Naive thymus-derived CD8-positive, alpha-beta T cell (primary cell): ENCODE data around the gene JARID2. TPM values are rescaled to one million over a fixed set of nuclear protein-coding genes. Genes with fewer than 3 reads are reported as not detected.

ENCODE experiments used
- ATAC-seq, 2 donors: fragments of 150-1000 bp; cut with Tn5 transposase in 1 of 2; sonication (Bioruptor Pico), chemical (Tn5 transposase) in 1 of 2; 1 replicate in 1 of 2; 2 replicates in 1 of 2; pipeline ENCODE4 v1.10.0; 2021; ENCODE audit warnings: mild to moderate bottlenecking in 2 of 2, moderate library complexity in 2 of 2
- POLR2A ChIA-PET: fragments of 350-600 bp; sonication (Branson Sonifier 250); formaldehyde crosslinking; loops from one replicate; lab custom pipeline; 2021; ENCODE audit warnings: antibody characterized with exemption; lab: Charles Lee
- DNase-seq, 10 donors: peaks; one replicate each; pipeline versions ENCODE4 v3.0.0 to v3.0.0-alpha.2; 2020 to 2022
- H3K27ac Mint-ChIP-seq, 10 donors: one replicate each; pipeline ENCODE4 v1.8.0; 2020 to 2022; ENCODE audit warnings: mild to moderate bottlenecking in 10 of 10, mixed read lengths in 10 of 10, moderate library complexity in 4 of 10, inconsistent platforms in 1 of 10
- H3K27me3 Mint-ChIP-seq, 5 donors: one replicate each; pipeline ENCODE4 v1.8.0; 2021 to 2022; ENCODE audit warnings: mixed read lengths in 5 of 5
- H3K36me3 Mint-ChIP-seq, 3 donors: one replicate each; pipeline ENCODE4 v1.8.0; 2020 to 2022; ENCODE audit warnings: mixed read lengths in 3 of 3, mild to moderate bottlenecking in 2 of 3, inconsistent platforms in 1 of 3
- H3K4me1 Mint-ChIP-seq, 4 donors: one replicate each; pipeline ENCODE4 v1.8.0; 2021 to 2022; ENCODE audit warnings: mixed read lengths in 4 of 4
- H3K4me3 Mint-ChIP-seq, 10 donors: one replicate each; pipeline ENCODE4 v1.8.0; 2020 to 2022; ENCODE audit warnings: mild to moderate bottlenecking in 10 of 10, mixed read lengths in 10 of 10, moderate library complexity in 6 of 10, inconsistent platforms in 1 of 10
- H3K9me3 Mint-ChIP-seq, 9 donors: one replicate each; pipeline ENCODE4 v1.8.0; 2020 to 2022; ENCODE audit warnings: mixed read lengths in 9 of 9, mild to moderate bottlenecking in 3 of 9, inconsistent platforms in 1 of 9, moderate library complexity in 1 of 9
- polyA plus RNA-seq, 3 donors: library from polyadenylated mRNA; unstranded; fragments of 300-500 nt; fragmentation: Illumina TruSeq; gene quantifications; one replicate each; pipeline ENCODE4 v1.2.3, GENCODE V29; 2021
- total RNA-seq, 8 experiments: library from RNA in 2 of 8; stranded (reverse) in 2 of 8; gene quantifications; one replicate each; pipeline ENCODE4 v1.2.3 and lab custom pipeline; 2021 to 2026

JARID2 gene
- total and polyA plus RNA-seq, 5 experiments from 2014 or later: 7.6 to 23.5 (median 11.8) TPM

GRCh38 chr6:15368186-15368585 lies 122.3 kb downstream of the JARID2 start:
- no peak overlapping the region for H3K4me3 Mint-ChIP-seq
- no peak for DNase-seq
- H3K36me3 Mint-ChIP-seq: peaks cover 0 to 2% (median 0%) of the 10 kb centered on the region in 3 donors
- POLR2A ChIA-PET: no interaction called here
- H3K9me3 Mint-ChIP-seq: no peaks in the 10 kb centered on the region
- H3K27me3 Mint-ChIP-seq: no peaks in the 10 kb centered on the region
- H3K4me1 Mint-ChIP-seq: peaks cover 32 to 61% (median 51%) of the 10 kb centered on the region in 4 donors
- ATAC-seq: no peak
- peak overlapping the region in 2 of 10 donors; percentile 15 to 39 for H3K27ac Mint-ChIP-seq

GRCh38 chr6:15368873-15369272 lies 123.0 kb downstream of the JARID2 start:
- DNase-seq: no peak
- H3K36me3 Mint-ChIP-seq: peaks cover 0 to 2% (median 0%) of the 10 kb centered on the region in 3 donors
- no peak for ATAC-seq
- H3K27ac Mint-ChIP-seq: no peak overlapping the region
- peaks cover 32 to 61% (median 51%) of the 10 kb centered on the region in 4 donors for H3K4me1 Mint-ChIP-seq
- H3K4me3 Mint-ChIP-seq: no peak overlapping the region
- POLR2A ChIA-PET: no interaction called here
- H3K9me3 Mint-ChIP-seq: no peaks in the 10 kb centered on the region
- H3K27me3 Mint-ChIP-seq: no peaks in the 10 kb centered on the region

DNA sequence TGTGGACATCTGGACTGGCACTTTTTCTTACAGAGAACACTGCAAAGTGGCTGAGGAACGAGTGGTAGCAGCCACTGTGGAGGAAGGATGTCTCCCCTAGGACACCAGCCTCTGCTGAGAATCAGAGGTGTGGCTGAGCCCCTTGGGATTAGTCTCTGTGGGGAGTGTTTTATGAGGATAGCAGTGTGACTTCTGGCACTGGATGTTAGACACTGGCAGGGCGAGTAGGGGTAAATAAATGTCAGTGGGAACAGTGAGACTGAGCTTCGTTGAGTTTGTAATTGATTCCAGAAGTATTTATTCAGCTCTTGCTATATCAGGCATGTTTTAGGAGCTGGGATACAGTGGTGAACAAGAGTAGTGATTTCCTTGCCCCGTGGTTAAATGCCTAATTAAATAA lies 124.0 kb downstream of the JARID2 start:
- no peaks in the 10 kb centered on the region for H3K27me3 Mint-ChIP-seq
- H3K4me3 Mint-ChIP-seq: no peak overlapping the region
- ATAC-seq (no peak), DNase-seq (no peak)
- H3K4me1 Mint-ChIP-seq: peaks cover 26 to 61% (median 51%) of the 10 kb centered on the region in 4 donors
- peaks cover 0 to 2% (median 0%) of the 10 kb centered on the region in 3 donors for H3K36me3 Mint-ChIP-seq
- H3K27ac Mint-ChIP-seq: peak overlapping the region in 2 of 10 donors; percentile 1 to 60
- POLR2A ChIA-PET: interaction anchor here (1.2 kb wide), 1 partner anchor 15 kb away, joined by 3 read pairs; no protein-coding TSS in a partner anchor
- H3K9me3 Mint-ChIP-seq: no peaks in the 10 kb centered on the region

GRCh38 chr6:15370733-15371671 lies 125.1 kb downstream of the JARID2 start:
- Mint-ChIP-seq H3K27me3 (no peaks in the 10 kb centered on the region), H3K36me3 (peaks cover 0 to 8% (median 8%) of the 10 kb centered on the region in 3 donors), H3K4me3 (no peak overlapping the region), H3K27ac (peak overlapping the region in 1 of 10 donors; percentile 44), H3K9me3 (no peaks in the 10 kb centered on the region), H3K4me1 (peaks cover 25 to 63% (median 52%) of the 10 kb centered on the region in 4 donors)
- DNase-seq: no peak
- POLR2A ChIA-PET: interaction anchor here (1.2 kb wide), 1 partner anchor 16 kb away, joined by 3 read pairs; no protein-coding TSS in a partner anchor
- no peak for ATAC-seq

DNA sequence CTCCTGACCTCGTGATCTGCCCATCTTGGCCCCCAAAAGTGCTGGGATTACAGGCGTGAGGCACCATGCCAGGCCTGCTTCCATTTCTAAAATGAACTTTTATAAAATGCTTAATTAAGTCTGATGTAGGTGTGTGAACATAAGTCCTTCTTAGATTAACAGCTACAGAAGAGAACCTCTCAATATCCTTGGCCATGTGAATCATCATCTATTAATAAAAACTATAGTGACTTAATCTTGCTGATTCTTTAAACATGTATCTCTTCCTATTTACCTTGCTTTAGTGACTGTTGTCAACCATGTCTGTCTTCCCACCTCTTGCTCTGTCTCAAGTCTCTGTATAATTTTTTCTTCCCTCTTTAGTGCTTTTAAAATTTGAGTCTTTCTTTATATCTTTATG lies 127.1 kb downstream of the JARID2 start:
- H3K9me3 Mint-ChIP-seq: peaks cover 0 to 4% (median 0%) of the 10 kb centered on the region in 9 donors
- POLR2A ChIA-PET: no interaction called here

DNA sequence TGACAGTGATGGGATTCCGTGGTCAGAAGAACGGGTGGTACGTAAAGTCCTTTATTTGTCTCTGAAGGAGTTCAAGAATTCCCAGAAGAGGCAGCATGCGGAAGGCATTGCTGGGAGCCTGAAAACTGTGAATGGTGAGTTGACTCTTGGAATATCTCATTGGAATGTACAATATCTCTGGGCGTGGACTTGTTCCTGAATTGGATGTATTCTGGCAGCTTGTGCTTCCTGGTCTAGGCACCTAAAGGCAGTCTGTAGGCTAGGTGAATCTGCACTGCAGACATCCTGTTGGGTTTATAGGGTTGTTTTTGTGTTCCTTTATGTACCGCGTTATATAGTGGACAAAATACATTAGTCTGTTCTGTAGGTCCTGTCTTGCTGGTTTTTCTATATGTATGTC lies 128.2 kb downstream of the JARID2 start:
- no peak for ATAC-seq
- POLR2A ChIA-PET: no interaction called here
- H3K4me1 Mint-ChIP-seq: peaks cover 26 to 57% (median 49%) of the 10 kb centered on the region in 4 donors
- H3K4me3 Mint-ChIP-seq: no peak overlapping the region
- peaks cover 6 to 18% (median 16%) of the 10 kb centered on the region in 3 donors for H3K36me3 Mint-ChIP-seq
- DNase-seq: no peak
- H3K27ac Mint-ChIP-seq: no peak overlapping the region
- H3K27me3 Mint-ChIP-seq: no peaks in the 10 kb centered on the region
- H3K9me3 Mint-ChIP-seq: peaks cover 0 to 4% (median 0%) of the 10 kb centered on the region in 9 donors

More for the DNA sequence above, 127.1 kb downstream of the JARID2 start:
- Mint-ChIP-seq H3K27me3 (no peaks in the 10 kb centered on the region), H3K27ac (no peak overlapping the region), H3K4me1 (peaks cover 26 to 56% (median 49%) of the 10 kb centered on the region in 4 donors), H3K36me3 (peaks cover 6 to 18% (median 15%) of the 10 kb centered on the region in 3 donors), H3K4me3 (no peak overlapping the region)
- ATAC-seq (no peak), DNase-seq (no peak)

DNA sequence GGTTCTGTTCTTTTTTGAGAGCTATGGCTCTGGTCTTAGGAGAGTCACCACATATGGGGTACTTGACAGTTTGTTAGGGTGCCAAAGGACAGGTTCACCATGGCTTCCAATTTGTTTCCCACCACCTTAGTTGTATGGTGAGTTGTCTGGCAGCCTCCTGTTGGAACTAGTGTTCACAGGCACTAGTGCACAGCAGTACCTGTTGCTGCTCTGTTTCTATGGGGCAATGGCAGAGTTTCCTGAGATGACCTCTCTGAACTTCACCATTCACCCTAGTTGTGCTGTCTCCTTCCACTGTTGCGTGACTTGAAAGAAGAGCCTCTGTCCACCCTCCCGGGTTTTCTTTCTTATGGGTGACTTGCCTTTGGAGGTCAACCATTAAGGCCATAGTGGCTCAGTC lies 129.1 kb downstream of the JARID2 start:
- POLR2A ChIA-PET: no interaction called here
- Mint-ChIP-seq H3K27me3 (no peaks in the 10 kb centered on the region), H3K36me3 (peaks cover 6 to 18% (median 16%) of the 10 kb centered on the region in 3 donors), H3K27ac (peak overlapping the region in 2 of 10 donors; percentile 16 to 39), H3K4me3 (no peak overlapping the region), H3K4me1 (peaks cover 23 to 58% (median 47%) of the 10 kb centered on the region in 4 donors), H3K9me3 (peaks cover 0 to 4% (median 0%) of the 10 kb centered on the region in 9 donors)
- DNase-seq: no peak
- no peak for ATAC-seq

DNA sequence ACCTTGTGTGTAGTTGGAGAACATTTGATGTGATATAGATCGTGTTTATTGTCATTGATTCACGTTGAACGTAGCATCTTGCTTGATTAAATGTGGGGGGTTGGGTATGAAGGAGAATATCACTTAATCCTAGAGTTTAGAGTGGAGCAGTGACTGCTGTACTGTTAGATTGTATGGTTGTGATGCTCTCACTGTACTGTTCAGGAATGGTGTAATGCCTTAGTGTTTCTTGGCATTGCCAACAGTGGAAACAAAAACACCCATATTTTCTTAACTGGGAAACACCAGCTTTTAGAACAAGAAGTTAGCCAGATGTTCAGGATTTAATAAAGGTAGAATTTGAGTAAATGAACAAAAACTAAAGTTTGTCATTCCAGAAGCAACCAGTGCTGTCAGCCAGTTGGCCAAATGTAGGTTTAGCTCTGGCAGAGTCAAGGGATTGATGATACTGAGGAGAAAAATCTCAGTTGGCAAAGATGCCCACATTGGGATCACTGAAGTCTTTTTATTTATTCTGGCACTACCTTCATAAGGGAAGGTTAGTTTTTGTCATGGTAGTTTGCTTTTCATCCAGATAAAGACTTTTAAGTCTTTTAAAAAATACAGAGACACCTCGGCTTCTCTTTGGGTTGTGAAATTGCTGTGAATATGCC lies 129.9 kb downstream of the JARID2 start:
- ATAC-seq (no peak), DNase-seq (no peak)
- Mint-ChIP-seq H3K27ac (peak overlapping the region in 2 of 10 donors; percentile 16 to 36), H3K4me1 (peaks cover 26 to 58% (median 49%) of the 10 kb centered on the region in 4 donors), H3K9me3 (peaks cover 0 to 4% (median 0%) of the 10 kb centered on the region in 9 donors), H3K4me3 (no peak overlapping the region), H3K36me3 (peaks cover 6 to 18% (median 16%) of the 10 kb centered on the region in 3 donors), H3K27me3 (no peaks in the 10 kb centered on the region)
- POLR2A ChIA-PET: no interaction called here

- POLR2A ChIA-PET: no interaction called here
- DNase-seq (no peak), ATAC-seq (no peak)
- Mint-ChIP-seq H3K4me3 (peak overlapping the region in 2 of 10 donors; percentile 0 to 8), H3K27me3 (no peaks in the 10 kb centered on the region), H3K9me3 (peaks cover 0 to 4% (median 0%) of the 10 kb centered on the region in 9 donors), H3K4me1 (peaks cover 25 to 55% (median 47%) of the 10 kb centered on the region in 4 donors), H3K27ac (peak overlapping the region in 3 of 10 donors; percentile 3 to 56 (median 10)), H3K36me3 (peaks cover 6 to 23% (median 18%) of the 10 kb centered on the region in 3 donors)
Observed at GRCh38 chr6:15376900-15377487, 131.1 kb downstream of the JARID2 start.

DNA sequence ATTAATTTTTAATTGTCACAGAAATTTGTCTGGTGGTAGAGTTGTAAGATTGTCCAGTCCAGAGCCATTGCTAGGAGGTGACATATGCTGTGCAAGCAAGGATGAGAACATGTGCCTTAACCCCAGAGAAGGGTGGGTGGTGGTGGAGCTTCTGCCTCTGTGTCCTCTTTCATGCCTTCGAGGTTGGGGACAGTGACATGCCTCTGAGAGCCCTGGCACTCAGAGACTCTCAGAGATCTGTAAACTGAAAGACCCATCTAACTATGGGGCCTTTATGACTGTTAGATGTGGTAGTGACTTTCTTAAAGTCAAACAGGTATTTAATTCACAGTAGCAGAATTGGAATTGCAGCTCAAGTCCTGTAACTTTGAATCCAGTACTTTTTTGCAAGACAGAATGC lies 132.4 kb downstream of the JARID2 start:
- POLR2A ChIA-PET: no interaction called here
- H3K27me3 Mint-ChIP-seq: no peaks in the 10 kb centered on the region
- peaks cover 28 to 65% (median 58%) of the 10 kb centered on the region in 4 donors for H3K4me1 Mint-ChIP-seq
- DNase-seq (no peak), ATAC-seq (no peak)
- H3K4me3 Mint-ChIP-seq: no peak overlapping the region
- H3K27ac Mint-ChIP-seq: peak overlapping the region in 1 of 10 donors; percentile 60
- peaks cover 6 to 23% (median 18%) of the 10 kb centered on the region in 3 donors for H3K36me3 Mint-ChIP-seq
- peaks cover 0 to 4% (median 0%) of the 10 kb centered on the region in 9 donors for H3K9me3 Mint-ChIP-seq

GRCh38 chr6:15378866-15379265 lies 133.0 kb downstream of the JARID2 start:
- H3K27ac Mint-ChIP-seq: no peak overlapping the region
- H3K27me3 Mint-ChIP-seq: no peaks in the 10 kb centered on the region
- peaks cover 30 to 68% (median 61%) of the 10 kb centered on the region in 4 donors for H3K4me1 Mint-ChIP-seq
- H3K36me3 Mint-ChIP-seq: peaks cover 6 to 23% (median 18%) of the 10 kb centered on the region in 3 donors
- H3K9me3 Mint-ChIP-seq: peaks cover 0 to 4% (median 0%) of the 10 kb centered on the region in 9 donors
- DNase-seq (no peak), ATAC-seq (no peak)
- POLR2A ChIA-PET: no interaction called here
- H3K4me3 Mint-ChIP-seq: peak overlapping the region in 1 of 10 donors; percentile 7

DNA sequence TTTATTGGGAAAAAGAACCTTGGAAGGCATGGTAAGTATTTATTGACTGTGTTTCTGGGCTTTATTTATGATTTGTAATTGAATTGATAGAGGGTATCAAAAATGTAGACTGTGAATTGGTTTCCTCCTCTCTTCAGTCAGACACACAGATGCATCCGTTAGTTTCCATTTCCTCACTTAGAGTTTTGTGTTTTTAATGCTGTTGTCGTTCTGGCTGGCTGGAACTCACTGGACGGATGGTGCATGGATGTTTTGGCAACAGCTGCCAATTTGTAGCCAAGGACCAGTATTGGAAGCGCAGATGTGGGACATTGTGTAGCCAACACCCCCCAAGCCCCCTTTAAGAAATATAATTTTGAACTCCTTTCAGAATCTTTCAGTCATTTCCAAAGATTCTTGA lies 134.5 kb downstream of the JARID2 start:
- H3K27ac Mint-ChIP-seq: peak overlapping the region in 2 of 10 donors; percentile 9 to 50
- no peak for DNase-seq
- H3K4me3 Mint-ChIP-seq: no peak overlapping the region
- no peaks in the 10 kb centered on the region for H3K27me3 Mint-ChIP-seq
- H3K9me3 Mint-ChIP-seq: peaks cover 0 to 4% (median 0%) of the 10 kb centered on the region in 9 donors
- POLR2A ChIA-PET: no interaction called here
- peaks cover 6 to 21% (median 15%) of the 10 kb centered on the region in 3 donors for H3K36me3 Mint-ChIP-seq
- H3K4me1 Mint-ChIP-seq: peaks cover 38 to 78% (median 71%) of the 10 kb centered on the region in 4 donors
- no peak for ATAC-seq
